Panc1 (cell line): ENCODE measurements around the gene DUSP14.

Experiments
- CTCF ChIP-seq: fragments of 450-650 bp; IDR thresholded peaks from 2 replicates; pipeline ENCODE4 v1.5.1; 2017; ENCODE audit warnings: mild to moderate bottlenecking
- POLR2AphosphoS5 ChIP-seq: IDR thresholded peaks from 2 replicates; pipeline ENCODE4 v1.6.1; 2012; ENCODE audit warnings: mild to moderate bottlenecking, low read depth, low read length, moderate library complexity
- SIN3A ChIP-seq: IDR thresholded peaks from 2 replicates; pipeline ENCODE4 v1.6.1; 2012; ENCODE audit warnings: low read depth, mild to moderate bottlenecking, low read length, moderate library complexity, borderline replicate concordance; ENCODE audit not compliant: insufficient read depth
- TF ChIP-seq, protein P1 (sequence below), 2 experiments: IDR thresholded peaks; 2 replicates each; pipeline ENCODE4 v1.6.1; 2011 to 2012; ENCODE audit warnings: low read depth in 2 of 2, control low read depth in 1 of 2, low read length in 1 of 2, mild to moderate bottlenecking in 1 of 2, moderate library complexity in 1 of 2; ENCODE audit not compliant: insufficient read depth in 1 of 2

GRCh38 chr17:37538981-37539659 is 49.4 kb downstream of the DUSP14 start:
- TF ChIP-seq POLR2AphosphoS5 (no peak), CTCF (no peak), SIN3A (no peak)
- TF ChIP-seq, protein P1, sequence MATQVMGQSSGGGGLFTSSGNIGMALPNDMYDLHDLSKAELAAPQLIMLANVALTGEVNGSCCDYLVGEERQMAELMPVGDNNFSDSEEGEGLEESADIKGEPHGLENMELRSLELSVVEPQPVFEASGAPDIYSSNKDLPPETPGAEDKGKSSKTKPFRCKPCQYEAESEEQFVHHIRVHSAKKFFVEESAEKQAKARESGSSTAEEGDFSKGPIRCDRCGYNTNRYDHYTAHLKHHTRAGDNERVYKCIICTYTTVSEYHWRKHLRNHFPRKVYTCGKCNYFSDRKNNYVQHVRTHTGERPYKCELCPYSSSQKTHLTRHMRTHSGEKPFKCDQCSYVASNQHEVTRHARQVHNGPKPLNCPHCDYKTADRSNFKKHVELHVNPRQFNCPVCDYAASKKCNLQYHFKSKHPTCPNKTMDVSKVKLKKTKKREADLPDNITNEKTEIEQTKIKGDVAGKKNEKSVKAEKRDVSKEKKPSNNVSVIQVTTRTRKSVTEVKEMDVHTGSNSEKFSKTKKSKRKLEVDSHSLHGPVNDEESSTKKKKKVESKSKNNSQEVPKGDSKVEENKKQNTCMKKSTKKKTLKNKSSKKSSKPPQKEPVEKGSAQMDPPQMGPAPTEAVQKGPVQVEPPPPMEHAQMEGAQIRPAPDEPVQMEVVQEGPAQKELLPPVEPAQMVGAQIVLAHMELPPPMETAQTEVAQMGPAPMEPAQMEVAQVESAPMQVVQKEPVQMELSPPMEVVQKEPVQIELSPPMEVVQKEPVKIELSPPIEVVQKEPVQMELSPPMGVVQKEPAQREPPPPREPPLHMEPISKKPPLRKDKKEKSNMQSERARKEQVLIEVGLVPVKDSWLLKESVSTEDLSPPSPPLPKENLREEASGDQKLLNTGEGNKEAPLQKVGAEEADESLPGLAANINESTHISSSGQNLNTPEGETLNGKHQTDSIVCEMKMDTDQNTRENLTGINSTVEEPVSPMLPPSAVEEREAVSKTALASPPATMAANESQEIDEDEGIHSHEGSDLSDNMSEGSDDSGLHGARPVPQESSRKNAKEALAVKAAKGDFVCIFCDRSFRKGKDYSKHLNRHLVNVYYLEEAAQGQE (IDR thresholded peaks at IDR 0.05; ENCODE audit: insufficient read depth in 1 of 2, low read depth in 2 of 2, low read length in 1 of 2) = no peak
